ENCODE data around the gene SLIT3.

The SLIT3 gene

GRCh38 chr5:169171515-169171914, 129.4 kb downstream of the SLIT3 start:
- no peak overlapping the region for H3K27ac ChIP-seq (ENCODE audit: low read depth, low read length)
- H3K4me1 ChIP-seq (ENCODE audit: control insufficient read depth in 1 of 2, insufficient read depth in 2 of 2, low read length in 2 of 2) = no peaks in the 10 kb centered on the region
- H3K27me3 ChIP-seq (ENCODE audit: control insufficient read depth in 1 of 2, insufficient read depth in 2 of 2, low read length in 2 of 2) = no peaks in the 10 kb centered on the region
- H3K4me3 ChIP-seq (ENCODE audit: low read depth in 1 of 2, low read length in 2 of 2) = no peak overlapping the region
- H3K36me3 ChIP-seq (ENCODE audit: control insufficient read depth in 1 of 2, insufficient read depth in 2 of 2, low read length in 2 of 2) = no peaks in the 10 kb centered on the region
- no peaks in the 10 kb centered on the region for H3K9me3 ChIP-seq (ENCODE audit: control insufficient read depth in 1 of 2, low read length in 2 of 2)
- H3K9ac ChIP-seq (ENCODE audit: low read depth in 1 of 2, low read length in 2 of 2) = no peak overlapping the region

GRCh38 chr5:169169783-169170182, 131.2 kb downstream of the SLIT3 start:
- H3K27me3 ChIP-seq (ENCODE audit: control insufficient read depth in 1 of 2, insufficient read depth in 2 of 2, low read length in 2 of 2) = no peaks in the 10 kb centered on the region
- H3K4me3 ChIP-seq (ENCODE audit: low read depth in 1 of 2, low read length in 2 of 2) = no peak overlapping the region
- H3K9ac ChIP-seq (ENCODE audit: low read depth in 1 of 2, low read length in 2 of 2) = no peak overlapping the region
- no peak overlapping the region for H3K27ac ChIP-seq (ENCODE audit: low read depth, low read length)
- no peaks in the 10 kb centered on the region for H3K4me1 ChIP-seq (ENCODE audit: control insufficient read depth in 1 of 2, insufficient read depth in 2 of 2, low read length in 2 of 2)
- H3K36me3 ChIP-seq (ENCODE audit: control insufficient read depth in 1 of 2, insufficient read depth in 2 of 2, low read length in 2 of 2) = no peaks in the 10 kb centered on the region
- H3K9me3 ChIP-seq (ENCODE audit: control insufficient read depth in 1 of 2, low read length in 2 of 2) = no peaks in the 10 kb centered on the region

- no peaks in the 10 kb centered on the region for H3K36me3 ChIP-seq (ENCODE audit: control insufficient read depth in 1 of 2, insufficient read depth in 2 of 2, low read length in 2 of 2)
- H3K9ac ChIP-seq (ENCODE audit: low read depth in 1 of 2, low read length in 2 of 2) = no peak overlapping the region
- no peaks in the 10 kb centered on the region for H3K9me3 ChIP-seq (ENCODE audit: control insufficient read depth in 1 of 2, low read length in 2 of 2)
- no peaks in the 10 kb centered on the region for H3K27me3 ChIP-seq (ENCODE audit: control insufficient read depth in 1 of 2, insufficient read depth in 2 of 2, low read length in 2 of 2)
- H3K4me3 ChIP-seq (ENCODE audit: low read depth in 1 of 2, low read length in 2 of 2) = no peak overlapping the region
- H3K27ac ChIP-seq (ENCODE audit: low read depth, low read length) = no peak overlapping the region
- H3K4me1 ChIP-seq (ENCODE audit: control insufficient read depth in 1 of 2, insufficient read depth in 2 of 2, low read length in 2 of 2) = no peaks in the 10 kb centered on the region
These were observed 132.7 kb downstream of the SLIT3 start for GRCh38 chr5:169168280-169168679.

- Histone ChIP-seq H3K9me3 (ENCODE audit: control insufficient read depth in 1 of 2, low read length in 2 of 2) (no peaks in the 10 kb centered on the region), H3K27me3 (ENCODE audit: control insufficient read depth in 1 of 2, insufficient read depth in 2 of 2, low read length in 2 of 2) (no peaks in the 10 kb centered on the region), H3K9ac (ENCODE audit: low read depth in 1 of 2, low read length in 2 of 2) (no peak overlapping the region), H3K4me3 (ENCODE audit: low read depth in 1 of 2, low read length in 2 of 2) (no peak overlapping the region), H3K4me1 (ENCODE audit: control insufficient read depth in 1 of 2, insufficient read depth in 2 of 2, low read length in 2 of 2) (no peaks in the 10 kb centered on the region), H3K36me3 (ENCODE audit: control insufficient read depth in 1 of 2, insufficient read depth in 2 of 2, low read length in 2 of 2) (no peaks in the 10 kb centered on the region), H3K27ac (ENCODE audit: low read depth, low read length) (no peak overlapping the region)
These were observed 134.9 kb downstream of the SLIT3 start for GRCh38 chr5:169166078-169166477.

- H3K4me3 ChIP-seq (ENCODE audit: low read depth in 1 of 2, low read length in 2 of 2) = no peak overlapping the region
- H3K9me3 ChIP-seq (ENCODE audit: control insufficient read depth in 1 of 2, low read length in 2 of 2) = no peaks in the 10 kb centered on the region
- H3K36me3 ChIP-seq (ENCODE audit: control insufficient read depth in 1 of 2, insufficient read depth in 2 of 2, low read length in 2 of 2) = no peaks in the 10 kb centered on the region
- no peaks in the 10 kb centered on the region for H3K4me1 ChIP-seq (ENCODE audit: control insufficient read depth in 1 of 2, insufficient read depth in 2 of 2, low read length in 2 of 2)
- H3K27ac ChIP-seq (ENCODE audit: low read depth, low read length) = no peak overlapping the region
- no peaks in the 10 kb centered on the region for H3K27me3 ChIP-seq (ENCODE audit: control insufficient read depth in 1 of 2, insufficient read depth in 2 of 2, low read length in 2 of 2)
- H3K9ac ChIP-seq (ENCODE audit: low read depth in 1 of 2, low read length in 2 of 2) = no peak overlapping the region
These were observed 135.9 kb downstream of the SLIT3 start for GRCh38 chr5:169165052-169165451.

- Histone ChIP-seq H3K36me3 (ENCODE audit: control insufficient read depth in 1 of 2, insufficient read depth in 2 of 2, low read length in 2 of 2) (no peaks in the 10 kb centered on the region), H3K9ac (ENCODE audit: low read depth in 1 of 2, low read length in 2 of 2) (no peak overlapping the region), H3K27ac (ENCODE audit: low read depth, low read length) (no peak overlapping the region), H3K9me3 (ENCODE audit: control insufficient read depth in 1 of 2, low read length in 2 of 2) (no peaks in the 10 kb centered on the region), H3K4me1 (ENCODE audit: control insufficient read depth in 1 of 2, insufficient read depth in 2 of 2, low read length in 2 of 2) (no peaks in the 10 kb centered on the region), H3K4me3 (ENCODE audit: low read depth in 1 of 2, low read length in 2 of 2) (no peak overlapping the region), H3K27me3 (ENCODE audit: control insufficient read depth in 1 of 2, insufficient read depth in 2 of 2, low read length in 2 of 2) (no peaks in the 10 kb centered on the region)
These were observed 136.4 kb downstream of the SLIT3 start for GRCh38 chr5:169164481-169164925.

- no peaks in the 10 kb centered on the region for H3K9me3 ChIP-seq (ENCODE audit: control insufficient read depth in 1 of 2, low read length in 2 of 2)
- no peaks in the 10 kb centered on the region for H3K36me3 ChIP-seq (ENCODE audit: control insufficient read depth in 1 of 2, insufficient read depth in 2 of 2, low read length in 2 of 2)
- H3K27ac ChIP-seq (ENCODE audit: low read depth, low read length) = no peak overlapping the region
- no peak overlapping the region for H3K4me3 ChIP-seq (ENCODE audit: low read depth in 1 of 2, low read length in 2 of 2)
- H3K4me1 ChIP-seq (ENCODE audit: control insufficient read depth in 1 of 2, insufficient read depth in 2 of 2, low read length in 2 of 2) = no peaks in the 10 kb centered on the region
- no peak overlapping the region for H3K9ac ChIP-seq (ENCODE audit: low read depth in 1 of 2, low read length in 2 of 2)
- H3K27me3 ChIP-seq (ENCODE audit: control insufficient read depth in 1 of 2, insufficient read depth in 2 of 2, low read length in 2 of 2) = no peaks in the 10 kb centered on the region
These were observed 138.5 kb downstream of the SLIT3 start for GRCh38 chr5:169162407-169162806.

GRCh38 chr5:169161022-169161680, 139.8 kb downstream of the SLIT3 start:
- Histone ChIP-seq H3K27ac (ENCODE audit: low read depth, low read length) (no peak overlapping the region), H3K27me3 (ENCODE audit: control insufficient read depth in 1 of 2, insufficient read depth in 2 of 2, low read length in 2 of 2) (no peaks in the 10 kb centered on the region), H3K4me1 (ENCODE audit: control insufficient read depth in 1 of 2, insufficient read depth in 2 of 2, low read length in 2 of 2) (no peaks in the 10 kb centered on the region), H3K9me3 (ENCODE audit: control insufficient read depth in 1 of 2, low read length in 2 of 2) (no peaks in the 10 kb centered on the region), H3K36me3 (ENCODE audit: control insufficient read depth in 1 of 2, insufficient read depth in 2 of 2, low read length in 2 of 2) (no peaks in the 10 kb centered on the region), H3K4me3 (ENCODE audit: low read depth in 1 of 2, low read length in 2 of 2) (no peak overlapping the region), H3K9ac (ENCODE audit: low read depth in 1 of 2, low read length in 2 of 2) (no peak overlapping the region)

GRCh38 chr5:169160405-169160901, 140.5 kb downstream of the SLIT3 start:
- Histone ChIP-seq H3K9ac (ENCODE audit: low read depth in 1 of 2, low read length in 2 of 2) (no peak overlapping the region), H3K4me1 (ENCODE audit: control insufficient read depth in 1 of 2, insufficient read depth in 2 of 2, low read length in 2 of 2) (no peaks in the 10 kb centered on the region), H3K4me3 (ENCODE audit: low read depth in 1 of 2, low read length in 2 of 2) (no peak overlapping the region), H3K27me3 (ENCODE audit: control insufficient read depth in 1 of 2, insufficient read depth in 2 of 2, low read length in 2 of 2) (no peaks in the 10 kb centered on the region), H3K27ac (ENCODE audit: low read depth, low read length) (no peak overlapping the region), H3K9me3 (ENCODE audit: control insufficient read depth in 1 of 2, low read length in 2 of 2) (no peaks in the 10 kb centered on the region), H3K36me3 (ENCODE audit: control insufficient read depth in 1 of 2, insufficient read depth in 2 of 2, low read length in 2 of 2) (no peaks in the 10 kb centered on the region)

- Histone ChIP-seq H3K9me3 (ENCODE audit: control insufficient read depth in 1 of 2, low read length in 2 of 2) (no peaks in the 10 kb centered on the region), H3K36me3 (ENCODE audit: control insufficient read depth in 1 of 2, insufficient read depth in 2 of 2, low read length in 2 of 2) (no peaks in the 10 kb centered on the region), H3K9ac (ENCODE audit: low read depth in 1 of 2, low read length in 2 of 2) (no peak overlapping the region), H3K4me1 (ENCODE audit: control insufficient read depth in 1 of 2, insufficient read depth in 2 of 2, low read length in 2 of 2) (no peaks in the 10 kb centered on the region), H3K27me3 (ENCODE audit: control insufficient read depth in 1 of 2, insufficient read depth in 2 of 2, low read length in 2 of 2) (no peaks in the 10 kb centered on the region), H3K4me3 (ENCODE audit: low read depth in 1 of 2, low read length in 2 of 2) (no peak overlapping the region), H3K27ac (ENCODE audit: low read depth, low read length) (no peak overlapping the region)
These were observed 142.2 kb downstream of the SLIT3 start for GRCh38 chr5:169158764-169159163.
